Measurements from ENCODE around the gene FCMR.

FCMR gene

GRCh38 chr1:206921772-206922265 lies at the start of gene FCMR:
TSS of gene FCMR (minus strand) at chr1:206921941. CDS start at chr1:206921854, 87 bp downstream.
- DNase-seq, result no peak

- no peak for DNase-seq
Measured at GRCh38 chr1:206971029-206971655, 49.4 kb upstream of the FCMR start.

GRCh38 chr1:206970446-206970845 lies 48.7 kb upstream of the FCMR start, which contains the start of gene FCAMR:
TSS of gene FCAMR (minus strand) at chr1:206970460. CDS start at chr1:206970125, 335 bp downstream.
- no peak for DNase-seq

- no peak for DNase-seq
Measured at GRCh38 chr1:206969090-206969489, 47.3 kb upstream of the FCMR start.

- DNase-seq, result no peak
Measured at GRCh38 chr1:206967096-206967849, 45.5 kb upstream of the FCMR start.

- no peak for DNase-seq
Measured at GRCh38 chr1:206965781-206966180, 44.0 kb upstream of the FCMR start.

- DNase-seq, result no peak
Measured at GRCh38 chr1:206963740-206964139, 42.0 kb upstream of the FCMR start.

- no peak for DNase-seq
Measured at GRCh38 chr1:206963119-206963712, 41.5 kb upstream of the FCMR start.

GRCh38 chr1:206962272-206962671 lies 40.5 kb upstream of the FCMR start:
- DNase-seq, result no peak

- DNase-seq, result no peak
Measured at GRCh38 chr1:206961668-206962067, 39.9 kb upstream of the FCMR start.

GRCh38 chr1:206960676-206961386 lies 39.1 kb upstream of the FCMR start:
- no peak for DNase-seq

- no peak for DNase-seq
Measured at GRCh38 chr1:206958144-206958543, 36.4 kb upstream of the FCMR start.

GRCh38 chr1:206957639-206958038 lies 35.9 kb upstream of the FCMR start:
- DNase-seq, result no peak

GRCh38 chr1:206955476-206956451 lies 34.0 kb upstream of the FCMR start:
- no peak for DNase-seq

GRCh38 chr1:206954459-206955342 lies 33.0 kb upstream of the FCMR start:
- DNase-seq, result no peak

- no peak for DNase-seq
Measured at GRCh38 chr1:206953626-206954025, 31.9 kb upstream of the FCMR start.

GRCh38 chr1:206953126-206953525 lies 31.4 kb upstream of the FCMR start:
- no peak for DNase-seq

GRCh38 chr1:206952171-206952570 lies 30.4 kb upstream of the FCMR start:
- DNase-seq, result no peak

- DNase-seq, result no peak
Measured at GRCh38 chr1:206951318-206952100, 29.8 kb upstream of the FCMR start.

GRCh38 chr1:206949641-206950040 lies 27.9 kb upstream of the FCMR start:
- DNase-seq, result no peak

Measured in stimulated activated CD4-positive, alpha-beta T cell treated with anti-CD3 and anti-CD28 coated beads, Interleukin-2, amount 100 ng/mL, for 24 hours (primary cell).